Astrocyte (in vitro differentiated cells and primary cell): ENCODE data around the gene CENPB.

Source experiments
- CTCF ChIP-seq: IDR thresholded peaks from 2 replicates; pipeline ENCODE4 v1.5.1; 2011; ENCODE audit warnings: low read depth, mild to moderate bottlenecking, inconsistent platforms, low read length, moderate library complexity; ENCODE audit not compliant: insufficient read depth
- EZH2 ChIP-seq: IDR thresholded peaks from 2 replicates; pipeline ENCODE4 v1.6.1; 2012; ENCODE audit warnings: mild to moderate bottlenecking, low read length, inconsistent platforms; ENCODE audit not compliant: insufficient read depth

GRCh38 chr20:3744806-3745685, 41.5 kb downstream of the CENPB start:
- TF ChIP-seq CTCF, result no peak
- TF ChIP-seq EZH2, result no peak
